SU-DHL-6 (cell line): ENCODE data around the gene SLC38A3.

Experiments
- EZH2phosphoT487 ChIP-seq: fragments of 200-600 bp; sonication (generic), shearing (Covaris generic); conservative IDR thresholded peaks from 2 replicates; pipeline ENCODE4 v1.6.1; 2018; ENCODE audit warnings: mild to moderate bottlenecking, antibody characterized with exemption, low read length, moderate library complexity, mixed read lengths
- TF ChIP-seq, protein P1 (sequence below): fragments of 200-600 bp; sonication (generic); IDR thresholded peaks from one replicate; pipeline ENCODE4 v1.5.1; 2017; ENCODE audit warnings: antibody characterized with exemption, mild to moderate bottlenecking, low read length, moderate library complexity; ENCODE audit not compliant: insufficient read depth, poor library complexity, severe bottlenecking

DNA sequence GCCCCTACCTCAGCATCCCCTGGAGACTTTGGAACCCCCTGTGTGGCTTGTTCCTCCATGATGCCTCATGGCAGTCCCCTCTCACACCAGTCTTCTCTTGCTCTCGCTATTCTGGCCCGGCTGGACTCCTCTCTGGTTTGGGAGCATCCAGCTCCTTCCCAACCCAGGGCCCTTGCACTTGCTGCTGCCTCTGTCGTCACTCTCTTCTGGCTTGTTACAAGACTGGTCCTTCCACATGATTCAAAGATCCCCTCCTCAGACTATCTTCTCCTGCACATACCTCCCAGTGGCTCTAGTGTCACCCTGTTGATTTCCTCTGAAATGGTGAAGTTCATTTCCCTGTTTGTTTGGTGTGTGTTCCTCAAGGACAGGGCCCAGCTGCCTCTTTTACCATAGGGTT, 24.4 kb downstream of the SLC38A3 start:
- TF ChIP-seq, protein P1, sequence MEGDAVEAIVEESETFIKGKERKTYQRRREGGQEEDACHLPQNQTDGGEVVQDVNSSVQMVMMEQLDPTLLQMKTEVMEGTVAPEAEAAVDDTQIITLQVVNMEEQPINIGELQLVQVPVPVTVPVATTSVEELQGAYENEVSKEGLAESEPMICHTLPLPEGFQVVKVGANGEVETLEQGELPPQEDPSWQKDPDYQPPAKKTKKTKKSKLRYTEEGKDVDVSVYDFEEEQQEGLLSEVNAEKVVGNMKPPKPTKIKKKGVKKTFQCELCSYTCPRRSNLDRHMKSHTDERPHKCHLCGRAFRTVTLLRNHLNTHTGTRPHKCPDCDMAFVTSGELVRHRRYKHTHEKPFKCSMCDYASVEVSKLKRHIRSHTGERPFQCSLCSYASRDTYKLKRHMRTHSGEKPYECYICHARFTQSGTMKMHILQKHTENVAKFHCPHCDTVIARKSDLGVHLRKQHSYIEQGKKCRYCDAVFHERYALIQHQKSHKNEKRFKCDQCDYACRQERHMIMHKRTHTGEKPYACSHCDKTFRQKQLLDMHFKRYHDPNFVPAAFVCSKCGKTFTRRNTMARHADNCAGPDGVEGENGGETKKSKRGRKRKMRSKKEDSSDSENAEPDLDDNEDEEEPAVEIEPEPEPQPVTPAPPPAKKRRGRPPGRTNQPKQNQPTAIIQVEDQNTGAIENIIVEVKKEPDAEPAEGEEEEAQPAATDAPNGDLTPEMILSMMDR: no peak
- no peak for TF ChIP-seq EZH2phosphoT487
